ENCODE results near the gene TRIM40. TPM values are rescaled to one million over a fixed set of nuclear protein-coding genes. Genes with fewer than 3 reads are reported as not detected.
A peak's percentile ranks its signal among the peaks of the same experiment; 100 is the strongest.

The TRIM40 gene
- total RNA-seq, 2 donors from 2014 or later: not detected

GRCh38 chr6:30145818-30146217 lies 9.9 kb downstream of the TRIM40 start:
- ATAC-seq (replicated peaks in 1 of 2) (no peak), DNase-seq (no peak)
- H3K27ac Mint-ChIP-seq: no peak overlapping the region
- no peaks in the 10 kb centered on the region for H3K9me3 Mint-ChIP-seq
- peaks cover 61% of the 10 kb centered on the region for H3K27me3 Mint-ChIP-seq (ENCODE audit: low read depth)
- H3K36me3 Mint-ChIP-seq (ENCODE audit: insufficient read depth in 2 of 2): no peaks in the 10 kb centered on the region
- H3K4me1 Mint-ChIP-seq (ENCODE audit: low read depth): no peaks in the 10 kb centered on the region
- no peak overlapping the region for H3K4me3 Mint-ChIP-seq

GRCh38 chr6:30147096-30147495 lies 11.2 kb downstream of the TRIM40 start:
- Mint-ChIP-seq H3K9me3 (no peaks in the 10 kb centered on the region), H3K4me3 (no peak overlapping the region), H3K36me3 (ENCODE audit: insufficient read depth in 2 of 2) (no peaks in the 10 kb centered on the region), H3K27me3 (ENCODE audit: low read depth) (peaks cover 50% of the 10 kb centered on the region), H3K27ac (no peak overlapping the region), H3K4me1 (ENCODE audit: low read depth) (peaks cover 4% of the 10 kb centered on the region)
- DNase-seq (no peak), ATAC-seq (replicated peaks in 1 of 2) (peak; percentile 33 to 41)

- Mint-ChIP-seq H3K9me3 (no peaks in the 10 kb centered on the region), H3K27me3 (ENCODE audit: low read depth) (peaks cover 34% of the 10 kb centered on the region), H3K27ac (no peak overlapping the region), H3K36me3 (ENCODE audit: insufficient read depth in 2 of 2) (no peaks in the 10 kb centered on the region), H3K4me3 (no peak overlapping the region), H3K4me1 (ENCODE audit: low read depth) (peaks cover 4% of the 10 kb centered on the region)
- DNase-seq: no peak
- ATAC-seq (replicated peaks in 1 of 2): no peak
These were observed 13.3 kb downstream of the TRIM40 start for GRCh38 chr6:30149234-30149633.

GRCh38 chr6:30149858-30150550 lies 14.1 kb downstream of the TRIM40 start:
- peaks cover 4% of the 10 kb centered on the region for H3K4me1 Mint-ChIP-seq (ENCODE audit: low read depth)
- no peaks in the 10 kb centered on the region for H3K9me3 Mint-ChIP-seq
- no peak overlapping the region for H3K27ac Mint-ChIP-seq
- no peak overlapping the region for H3K4me3 Mint-ChIP-seq
- peaks cover 32% of the 10 kb centered on the region for H3K27me3 Mint-ChIP-seq (ENCODE audit: low read depth)
- ATAC-seq (replicated peaks in 1 of 2) (no peak), DNase-seq (no peak)
- H3K36me3 Mint-ChIP-seq (ENCODE audit: insufficient read depth in 2 of 2): no peaks in the 10 kb centered on the region

- H3K4me3 Mint-ChIP-seq: no peak overlapping the region
- H3K9me3 Mint-ChIP-seq: no peaks in the 10 kb centered on the region
- H3K27ac Mint-ChIP-seq: no peak overlapping the region
- peaks cover 34% of the 10 kb centered on the region for H3K27me3 Mint-ChIP-seq (ENCODE audit: low read depth)
- H3K4me1 Mint-ChIP-seq (ENCODE audit: low read depth): peaks cover 4% of the 10 kb centered on the region
- no peak for DNase-seq
- no peak for ATAC-seq (replicated peaks in 1 of 2)
- no peaks in the 10 kb centered on the region for H3K36me3 Mint-ChIP-seq (ENCODE audit: insufficient read depth in 2 of 2)
These were observed 14.9 kb downstream of the TRIM40 start for GRCh38 chr6:30150671-30151395.

GRCh38 chr6:30151580-30151979 lies 15.6 kb downstream of the TRIM40 start:
- Mint-ChIP-seq H3K27me3 (ENCODE audit: low read depth) (peaks cover 39% of the 10 kb centered on the region), H3K27ac (no peak overlapping the region), H3K9me3 (no peaks in the 10 kb centered on the region), H3K4me3 (no peak overlapping the region), H3K36me3 (ENCODE audit: insufficient read depth in 2 of 2) (no peaks in the 10 kb centered on the region), H3K4me1 (ENCODE audit: low read depth) (peaks cover 8% of the 10 kb centered on the region)
- no peak for ATAC-seq (replicated peaks in 1 of 2)
- DNase-seq: no peak

GRCh38 chr6:30152016-30152673 lies 16.2 kb downstream of the TRIM40 start:
- Mint-ChIP-seq H3K9me3 (no peaks in the 10 kb centered on the region), H3K27me3 (ENCODE audit: low read depth) (peaks cover 39% of the 10 kb centered on the region), H3K27ac (no peak overlapping the region), H3K4me3 (no peak overlapping the region), H3K36me3 (ENCODE audit: insufficient read depth in 2 of 2) (no peaks in the 10 kb centered on the region), H3K4me1 (ENCODE audit: low read depth) (peaks cover 8% of the 10 kb centered on the region)
- DNase-seq (no peak), ATAC-seq (replicated peaks in 1 of 2) (no peak)

GRCh38 chr6:30152910-30153610 lies 17.1 kb downstream of the TRIM40 start:
- peaks cover 33% of the 10 kb centered on the region for H3K27me3 Mint-ChIP-seq (ENCODE audit: low read depth)
- no peak overlapping the region for H3K4me3 Mint-ChIP-seq
- peaks cover 10% of the 10 kb centered on the region for H3K4me1 Mint-ChIP-seq (ENCODE audit: low read depth)
- ATAC-seq (replicated peaks in 1 of 2) (no peak), DNase-seq (no peak)
- no peak overlapping the region for H3K27ac Mint-ChIP-seq
- no peaks in the 10 kb centered on the region for H3K9me3 Mint-ChIP-seq
- no peaks in the 10 kb centered on the region for H3K36me3 Mint-ChIP-seq (ENCODE audit: insufficient read depth in 2 of 2)

- Mint-ChIP-seq H3K27me3 (ENCODE audit: low read depth) (peaks cover 29% of the 10 kb centered on the region), H3K4me1 (ENCODE audit: low read depth) (peaks cover 20% of the 10 kb centered on the region), H3K27ac (no peak overlapping the region), H3K9me3 (no peaks in the 10 kb centered on the region), H3K4me3 (no peak overlapping the region), H3K36me3 (ENCODE audit: insufficient read depth in 2 of 2) (no peaks in the 10 kb centered on the region)
- DNase-seq (no peak), ATAC-seq (replicated peaks in 1 of 2) (no peak)
These were observed 18.1 kb downstream of the TRIM40 start for GRCh38 chr6:30154061-30154460.

- no peak overlapping the region for H3K27ac Mint-ChIP-seq
- H3K4me3 Mint-ChIP-seq: no peak overlapping the region
- H3K9me3 Mint-ChIP-seq: no peaks in the 10 kb centered on the region
- DNase-seq: no peak
- H3K27me3 Mint-ChIP-seq (ENCODE audit: low read depth): peaks cover 31% of the 10 kb centered on the region
- H3K4me1 Mint-ChIP-seq (ENCODE audit: low read depth): peaks cover 24% of the 10 kb centered on the region
- no peak for ATAC-seq (replicated peaks in 1 of 2)
- no peaks in the 10 kb centered on the region for H3K36me3 Mint-ChIP-seq (ENCODE audit: insufficient read depth in 2 of 2)
These were observed 19.0 kb downstream of the TRIM40 start for GRCh38 chr6:30154709-30155519.

- Mint-ChIP-seq H3K9me3 (no peaks in the 10 kb centered on the region), H3K27ac (no peak overlapping the region), H3K27me3 (ENCODE audit: low read depth) (peaks cover 31% of the 10 kb centered on the region), H3K4me1 (ENCODE audit: low read depth) (peaks cover 24% of the 10 kb centered on the region), H3K36me3 (ENCODE audit: insufficient read depth in 2 of 2) (no peaks in the 10 kb centered on the region), H3K4me3 (no peak overlapping the region)
- no peak for DNase-seq
- no peak for ATAC-seq (replicated peaks in 1 of 2)
These were observed 19.8 kb downstream of the TRIM40 start for GRCh38 chr6:30155520-30156261.

GRCh38 chr6:30156262-30156599 lies 20.3 kb downstream of the TRIM40 start:
- Mint-ChIP-seq H3K9me3 (no peaks in the 10 kb centered on the region), H3K27me3 (ENCODE audit: low read depth) (peaks cover 29% of the 10 kb centered on the region), H3K4me3 (no peak overlapping the region)

More at GRCh38 chr6:30156262-30156599, 20.3 kb downstream of the TRIM40 start:
- no peak for ATAC-seq (replicated peaks in 1 of 2)
- DNase-seq: no peak
- Mint-ChIP-seq H3K4me1 (ENCODE audit: low read depth) (peaks cover 24% of the 10 kb centered on the region), H3K36me3 (ENCODE audit: insufficient read depth in 2 of 2) (no peaks in the 10 kb centered on the region), H3K27ac (no peak overlapping the region)
